Caco-2 (cell line): ENCODE results near the gene CIB1. TPM values are rescaled to one million over a fixed set of nuclear protein-coding genes. Genes with fewer than 3 reads are reported as not detected.
A peak's percentile ranks its signal among the peaks of the same experiment; 100 is the strongest.

Experiments used
- BruUV-seq: library from RNA; stranded (reverse); fragments of 400-500 nt; replicated peaks from 2 replicates; lab custom pipeline; 2021; lab: Mats Ljungman, UMichigan
- CTCF ChIA-PET: fragments of 300-600 bp; sonication (Branson Sonifier 250); formaldehyde crosslinking; loops from one replicate; lab custom pipeline; 2022; ENCODE audit warnings: antibody characterized with exemption; lab: Charles Lee
- POLR2A ChIA-PET: fragments of 300-600 bp; sonication (Branson Sonifier 250); formaldehyde crosslinking; loops from one replicate; lab custom pipeline; 2022; ENCODE audit warnings: antibody characterized with exemption; lab: Charles Lee
- DNase-seq, 2 experiments: peaks; one replicate each; pipeline versions ENCODE4 v3.0.0 to v3.0.0-alpha.2; 2020 to 2022
- H3K27me3 ChIP-seq: replicated peaks from 2 replicates; pipeline ENCODE4 v1.6.0; 2011; ENCODE audit warnings: low read length; ENCODE audit not compliant: control insufficient read depth, insufficient read depth
- H3K36me3 ChIP-seq: 2 replicates; pipeline ENCODE4 v1.5.1; 2011; ENCODE audit warnings: low read length; ENCODE audit not compliant: control insufficient read depth, insufficient read depth
- H3K4me1 ChIP-seq: fragments of 250-450 bp; sonication (Bioruptor Pico); 2 replicates; pipeline ENCODE4 v1.5.1; 2020; ENCODE audit warnings: mild to moderate bottlenecking
- H3K4me3 ChIP-seq: 2 replicates; pipeline ENCODE4 v1.5.1; 2011; ENCODE audit warnings: low read depth, mild to moderate bottlenecking, control low read depth, low read length
- H3K9me3 ChIP-seq: fragments of 250-450 bp; sonication (Bioruptor Pico); 2 replicates; pipeline ENCODE4 v1.5.1; 2020; ENCODE audit warnings: mild to moderate bottlenecking, moderate library complexity
- H3K27ac Mint-ChIP-seq: one replicate; pipeline ENCODE4 v1.8.0; 2022; ENCODE audit warnings: mixed read lengths; ENCODE audit not compliant: unreplicated experiment
- H3K27me3 Mint-ChIP-seq: one replicate; pipeline ENCODE4 v1.8.0; 2022; ENCODE audit warnings: mixed read lengths; ENCODE audit not compliant: insufficient read depth, unreplicated experiment
- H3K36me3 Mint-ChIP-seq: one replicate; pipeline ENCODE4 v1.8.0; 2022; ENCODE audit warnings: mild to moderate bottlenecking, mixed read lengths; ENCODE audit not compliant: insufficient read depth, unreplicated experiment
- H3K4me1 Mint-ChIP-seq: one replicate; pipeline ENCODE4 v1.8.0; 2022; ENCODE audit warnings: low read depth, mixed read lengths; ENCODE audit not compliant: unreplicated experiment
- H3K4me3 Mint-ChIP-seq: one replicate; pipeline ENCODE4 v1.8.0; 2022; ENCODE audit warnings: mild to moderate bottlenecking, moderate library complexity, mixed read lengths; ENCODE audit not compliant: unreplicated experiment
- H3K9me3 Mint-ChIP-seq: one replicate; pipeline ENCODE4 v1.8.0; 2022; ENCODE audit warnings: mixed read lengths; ENCODE audit not compliant: unreplicated experiment
- intact Hi-C: fragments of 100-400 bp; cut with micrococcal nuclease; formaldehyde crosslinking; loops from one replicate; pipeline ENCODE4 v1.10.0; 2022; ENCODE audit not compliant: unreplicated experiment
- total RNA-seq: library from RNA; stranded (reverse); gene quantifications from 2 replicates; pipeline ENCODE4 v1.2.3, GENCODE V29; 2022
- TF ChIP-seq, protein P1 (sequence below), 2 experiments: fragments of 200-600 bp in 1 of 2; IDR thresholded peaks; 1 replicate in 1 of 2; 2 replicates in 1 of 2; pipeline versions ENCODE4 v1.5.1 to v1.8.0; 2011 to 2022; ENCODE audit warnings: antibody characterized with exemption in 1 of 2, control low read depth in 1 of 2, inconsistent platforms in 1 of 2, low read depth in 1 of 2, low read length in 1 of 2, mild to moderate bottlenecking in 1 of 2, moderate library complexity in 1 of 2; ENCODE audit not compliant: insufficient read depth in 1 of 2, severe bottlenecking in 1 of 2, unreplicated experiment in 1 of 2

Gene CIB1
- total RNA-seq, 1 experiment from 2014 or later = 37.7 TPM

DNA sequence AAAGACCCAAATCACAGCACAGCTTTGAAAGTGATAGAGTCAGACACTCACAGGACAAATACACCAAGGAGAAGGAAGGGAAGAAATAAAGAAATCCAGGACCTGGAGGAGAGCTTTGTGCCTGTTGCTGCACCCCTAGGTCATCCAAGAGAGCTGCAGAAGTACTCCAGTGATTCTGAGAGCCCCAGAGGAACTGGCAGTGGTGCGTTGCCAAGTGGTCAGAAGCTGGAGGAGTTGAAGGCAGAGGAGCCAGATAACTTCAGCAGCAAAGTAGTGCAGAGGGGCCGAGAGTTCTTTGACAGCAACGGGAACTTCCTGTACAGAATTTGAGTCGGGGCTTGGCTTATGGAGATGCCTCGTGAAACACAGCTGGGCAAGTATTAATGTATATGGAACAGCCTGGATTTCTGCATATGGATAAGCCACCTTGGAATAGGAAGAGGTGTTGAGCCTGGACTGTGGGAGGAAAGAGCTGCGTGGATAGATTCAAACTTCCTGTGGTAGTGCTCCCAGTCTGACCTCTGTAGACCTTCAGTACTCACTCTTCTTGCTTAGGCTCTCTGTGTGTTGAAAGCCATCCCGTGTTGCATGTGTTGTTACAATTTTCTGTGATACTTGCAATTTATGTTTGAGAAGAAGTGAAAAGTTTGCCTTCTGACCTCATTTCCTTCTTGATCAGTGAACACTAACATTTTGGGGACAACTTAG is 37.9 kb upstream of the CIB1 start:
- Histone ChIP-seq H3K9me3 (no peaks in the 10 kb centered on the region), H3K36me3 (peaks cover 1% of the 10 kb centered on the region), H3K27me3 (no peaks in the 10 kb centered on the region), H3K4me1 (peaks cover 10% of the 10 kb centered on the region; the same call in 1 of the 2 replicates), H3K4me3 (no peak overlapping the region)
- no peaks in the 10 kb centered on the region for H3K27me3 Mint-ChIP-seq
- intact Hi-C loops = no loop called here
- no peak overlapping the region for H3K27ac Mint-ChIP-seq
- H3K9me3 Mint-ChIP-seq = no peaks in the 10 kb centered on the region
- peaks cover 23% of the 10 kb centered on the region for H3K4me1 Mint-ChIP-seq
- no peak overlapping the region for H3K4me3 Mint-ChIP-seq
- BruUV-seq = TSS peak; percentile 7
- CTCF ChIA-PET = interaction anchor here (1.9 kb wide), 1 partner anchor 22 kb away, joined by 4 read pairs; no protein-coding TSS in a partner anchor
- POLR2A ChIA-PET = no interaction called here
- TF ChIP-seq, protein P1, sequence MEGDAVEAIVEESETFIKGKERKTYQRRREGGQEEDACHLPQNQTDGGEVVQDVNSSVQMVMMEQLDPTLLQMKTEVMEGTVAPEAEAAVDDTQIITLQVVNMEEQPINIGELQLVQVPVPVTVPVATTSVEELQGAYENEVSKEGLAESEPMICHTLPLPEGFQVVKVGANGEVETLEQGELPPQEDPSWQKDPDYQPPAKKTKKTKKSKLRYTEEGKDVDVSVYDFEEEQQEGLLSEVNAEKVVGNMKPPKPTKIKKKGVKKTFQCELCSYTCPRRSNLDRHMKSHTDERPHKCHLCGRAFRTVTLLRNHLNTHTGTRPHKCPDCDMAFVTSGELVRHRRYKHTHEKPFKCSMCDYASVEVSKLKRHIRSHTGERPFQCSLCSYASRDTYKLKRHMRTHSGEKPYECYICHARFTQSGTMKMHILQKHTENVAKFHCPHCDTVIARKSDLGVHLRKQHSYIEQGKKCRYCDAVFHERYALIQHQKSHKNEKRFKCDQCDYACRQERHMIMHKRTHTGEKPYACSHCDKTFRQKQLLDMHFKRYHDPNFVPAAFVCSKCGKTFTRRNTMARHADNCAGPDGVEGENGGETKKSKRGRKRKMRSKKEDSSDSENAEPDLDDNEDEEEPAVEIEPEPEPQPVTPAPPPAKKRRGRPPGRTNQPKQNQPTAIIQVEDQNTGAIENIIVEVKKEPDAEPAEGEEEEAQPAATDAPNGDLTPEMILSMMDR (IDR thresholded peaks at IDR 0.05; ENCODE audit: insufficient read depth in 1 of 2, low read depth in 1 of 2, low read length in 1 of 2, severe bottlenecking in 1 of 2, unreplicated experiment in 1 of 2) = no peak
- DNase-seq = no peak
- peaks cover 52% of the 10 kb centered on the region for H3K36me3 Mint-ChIP-seq

DNA sequence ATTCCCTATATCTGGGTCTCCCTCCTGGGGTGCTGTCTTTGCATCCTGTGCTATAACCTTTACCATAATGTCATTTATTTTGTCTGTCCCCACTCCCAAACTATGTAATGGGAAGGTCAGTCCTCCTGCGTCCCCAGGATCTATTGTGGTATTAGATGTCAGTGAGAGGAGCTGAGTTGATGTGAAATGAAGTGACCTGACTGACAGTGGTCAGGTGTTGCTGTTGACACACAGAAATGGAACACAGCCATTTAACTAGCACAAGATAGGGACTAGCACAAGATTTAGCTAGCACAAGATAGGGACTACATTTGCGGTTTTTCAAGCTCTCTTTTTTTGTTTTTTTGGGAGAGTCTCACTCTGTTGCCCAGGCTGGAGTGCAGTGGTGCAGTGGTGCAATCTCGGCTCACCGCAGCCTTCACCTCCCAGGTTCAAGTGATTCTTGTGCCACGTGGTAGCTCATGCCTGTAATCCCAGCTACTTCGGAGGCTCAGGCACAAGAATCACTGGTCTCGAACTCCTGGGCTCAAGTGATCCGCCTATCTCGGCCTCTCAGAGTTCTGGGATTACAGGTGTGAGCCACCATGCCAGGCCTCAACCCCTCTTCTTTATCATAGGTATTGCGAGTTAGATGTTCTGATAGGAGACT is 36.9 kb upstream of the CIB1 start:
- H3K9me3 Mint-ChIP-seq = no peaks in the 10 kb centered on the region
- no peak overlapping the region for H3K27ac Mint-ChIP-seq
- H3K36me3 Mint-ChIP-seq = peaks cover 57% of the 10 kb centered on the region
- no peak overlapping the region for H3K4me3 Mint-ChIP-seq
- peaks cover 11% of the 10 kb centered on the region; the same call in 1 of the 2 replicates for H3K4me1 ChIP-seq
- H3K4me3 ChIP-seq = no peak overlapping the region
- POLR2A ChIA-PET = interaction anchor here (0.6 kb wide), 1 partner anchor 37 kb away, joined by 3 read pairs; the partner anchor contains the start of gene GDPGP1
- no peaks in the 10 kb centered on the region for H3K9me3 ChIP-seq
- H3K36me3 ChIP-seq = peaks cover 1% of the 10 kb centered on the region
- no TSS peak for BruUV-seq
- intact Hi-C loops = no loop called here
- H3K27me3 ChIP-seq = no peaks in the 10 kb centered on the region
- DNase-seq = no peak
- no peaks in the 10 kb centered on the region for H3K27me3 Mint-ChIP-seq
- peaks cover 23% of the 10 kb centered on the region for H3K4me1 Mint-ChIP-seq
- TF ChIP-seq, protein P1 (IDR thresholded peaks at IDR 0.05; ENCODE audit: insufficient read depth in 1 of 2, low read depth in 1 of 2, low read length in 1 of 2, severe bottlenecking in 1 of 2, unreplicated experiment in 1 of 2) = no peak
- CTCF ChIA-PET = interaction anchor here (1.9 kb wide), 1 partner anchor 23 kb away, joined by 4 read pairs; no protein-coding TSS in a partner anchor

DNA sequence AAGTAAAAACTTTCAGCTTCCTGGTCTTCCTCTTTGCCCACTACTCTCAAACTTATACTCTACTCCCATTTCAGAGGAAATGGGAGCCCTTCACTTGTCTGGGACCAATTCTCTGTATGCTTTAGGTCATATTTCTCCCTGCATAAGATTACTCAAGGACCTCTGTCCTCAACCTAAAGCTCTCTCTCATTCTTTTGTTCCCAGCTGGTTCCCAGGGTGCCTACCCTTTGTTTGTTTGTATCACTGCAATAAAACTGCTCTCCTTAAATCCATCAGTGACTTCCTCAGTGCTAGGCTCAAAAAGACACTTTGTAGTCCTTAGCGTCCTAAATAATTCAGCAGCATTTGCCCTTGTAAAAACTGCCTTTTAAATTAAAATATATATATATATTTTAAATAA is 34.7 kb upstream of the CIB1 start:
- POLR2A ChIA-PET = interaction anchor here (0.7 kb wide), 1 partner anchor 124 kb away, joined by 5 read pairs; no protein-coding TSS in a partner anchor
- H3K4me1 Mint-ChIP-seq = peaks cover 23% of the 10 kb centered on the region
- intact Hi-C loops = no loop called here

More for the DNA sequence above, 34.7 kb upstream of the CIB1 start:
- H3K9me3 ChIP-seq = no peaks in the 10 kb centered on the region
- H3K4me1 ChIP-seq = peaks cover 11% of the 10 kb centered on the region; the same call in 1 of the 2 replicates
- no peak for DNase-seq
- CTCF ChIA-PET = interaction anchor here (0.7 to 1.4 kb wide), 5 partner anchors 13 to 119 kb away, joined by 3 to 12 read pairs (median 4); no protein-coding TSS in a partner anchor
- BruUV-seq = no TSS peak
- H3K36me3 Mint-ChIP-seq = peaks cover 58% of the 10 kb centered on the region
- peaks cover 1% of the 10 kb centered on the region for H3K36me3 ChIP-seq
- no peaks in the 10 kb centered on the region for H3K9me3 Mint-ChIP-seq
- peak overlapping the region; percentile 4 for H3K27ac Mint-ChIP-seq
- no peaks in the 10 kb centered on the region for H3K27me3 Mint-ChIP-seq
- TF ChIP-seq, protein P1 (IDR thresholded peaks at IDR 0.05; ENCODE audit: insufficient read depth in 1 of 2, low read depth in 1 of 2, low read length in 1 of 2, severe bottlenecking in 1 of 2, unreplicated experiment in 1 of 2) = no peak
- H3K4me3 Mint-ChIP-seq = peak overlapping the region; percentile 39
- H3K4me3 ChIP-seq = no peak overlapping the region
- H3K27me3 ChIP-seq = no peaks in the 10 kb centered on the region
